HepG2 (cell line): ENCODE data around the gene KXD1. TPM values are rescaled to one million over a fixed set of nuclear protein-coding genes. Genes with fewer than 3 reads are reported as not detected.

Source experiments
- CBFB ChIP-seq: sonication (generic); formaldehyde crosslinking; IDR thresholded peaks from 2 replicates; pipeline ENCODE4 v1.4.0; 2020; ENCODE audit warnings: missing genetic modification reagents
- CHD2 ChIP-seq: IDR thresholded peaks from 2 replicates; pipeline ENCODE4 v1.6.1; 2011; ENCODE audit warnings: low read depth, low read length, improper control_type of control experiment
- CHD4 ChIP-seq: fragments of 200-600 bp; sonication (generic); IDR thresholded peaks from 2 replicates; pipeline ENCODE4 v1.7.0; 2017; ENCODE audit warnings: mild to moderate bottlenecking, low read length, borderline replicate concordance
- DMAP1 ChIP-seq: IDR thresholded peaks from 2 replicates; pipeline ENCODE4 v1.6.1; 2016
- ELF4 ChIP-seq: sonication (generic); formaldehyde crosslinking; IDR thresholded peaks from 2 replicates; pipeline ENCODE4 v1.5.0; 2020; ENCODE audit warnings: missing genetic modification reagents, mild to moderate bottlenecking, moderate library complexity, borderline replicate concordance
- FOSL2 ChIP-seq: sonication (generic); formaldehyde crosslinking; IDR thresholded peaks from 2 replicates; pipeline ENCODE4 v1.4.0; 2020; ENCODE audit warnings: missing genetic modification reagents
- GZF1 ChIP-seq: sonication (generic); formaldehyde crosslinking; IDR thresholded peaks from 2 replicates; pipeline ENCODE4 v1.5.1; 2020; ENCODE audit warnings: mild to moderate bottlenecking, missing genetic modification reagents
- HCFC1 ChIP-seq: fragments of 150-350 bp; IDR thresholded peaks from 2 replicates; pipeline ENCODE4 v1.6.1; 2014; ENCODE audit warnings: low read depth, low read length
- HOXA3 ChIP-seq: sonication (generic); formaldehyde crosslinking; IDR thresholded peaks from 2 replicates; pipeline ENCODE4 v1.5.0; 2020; ENCODE audit warnings: missing genetic modification reagents
- KAT7 ChIP-seq: IDR thresholded peaks from 2 replicates; pipeline ENCODE4 v1.6.1; 2018; ENCODE audit warnings: borderline replicate concordance, missing compliant biosample characterization
- NFYB ChIP-seq: sonication (generic); formaldehyde crosslinking; IDR thresholded peaks from 2 replicates; pipeline ENCODE4 v1.4.0; 2020; ENCODE audit warnings: missing genetic modification reagents
- PHB2 ChIP-seq: fragments of 450-650 bp; IDR thresholded peaks from 2 replicates; pipeline ENCODE4 v1.6.1; 2018; ENCODE audit not compliant: partially characterized antibody
- RBAK ChIP-seq: sonication (generic); formaldehyde crosslinking; IDR thresholded peaks from 2 replicates; pipeline ENCODE4 v1.5.1; 2020; ENCODE audit warnings: mild to moderate bottlenecking, missing genetic modification reagents
- SKI ChIP-seq: fragments of 450-650 bp; IDR thresholded peaks from one replicate; pipeline ENCODE4 v1.6.1; 2018; ENCODE audit warnings: mild to moderate bottlenecking; ENCODE audit not compliant: partially characterized antibody
- TSC22D2 ChIP-seq: sonication (generic); formaldehyde crosslinking; IDR thresholded peaks from 2 replicates; pipeline ENCODE4 v1.5.1; 2020; ENCODE audit warnings: missing genetic modification reagents, mild to moderate bottlenecking, borderline replicate concordance
- ZNF10 ChIP-seq: sonication (generic); formaldehyde crosslinking; IDR thresholded peaks from 2 replicates; pipeline ENCODE4 v1.4.0; 2020; ENCODE audit warnings: mild to moderate bottlenecking, low read depth, missing genetic modification reagents, borderline replicate concordance
- ZNF431 ChIP-seq: sonication (generic); formaldehyde crosslinking; IDR thresholded peaks from 2 replicates; pipeline ENCODE4 v1.9.0; 2022; ENCODE audit warnings: missing genetic modification reagents, low read depth, mild to moderate bottlenecking, borderline replicate concordance
- ZNF446 ChIP-seq: sonication (generic); formaldehyde crosslinking; IDR thresholded peaks from 2 replicates; pipeline ENCODE4 v1.5.0; 2020; ENCODE audit warnings: mild to moderate bottlenecking, missing genetic modification reagents
- ZNF768 ChIP-seq: sonication (generic); formaldehyde crosslinking; IDR thresholded peaks from 2 replicates; pipeline ENCODE4 v1.4.0; 2020; ENCODE audit warnings: missing genetic modification reagents
- ZNF879 ChIP-seq: sonication (generic); formaldehyde crosslinking; IDR thresholded peaks from 2 replicates; pipeline ENCODE4 v1.8.1; 2023; ENCODE audit warnings: missing genetic modification reagents
- polyA plus RNA-seq, 8 experiments: library from polyadenylated mRNA; depleted of rRNA in 3 of 8; stranded (reverse) in 7 of 8; unstranded in 1 of 8; fragments of >200 nt; fragmentation: Illumina TruSeq in 4 of 8; extraction: Trizol in 4 of 8; gene quantifications; 2 replicates each; pipeline versions ENCODE4 v1.2.1 to v1.2.3, GENCODE V29; 2011 to 2016; ENCODE audit warnings: low read depth in 4 of 8, missing spikeins in 1 of 8, mixed read lengths in 1 of 8; ENCODE audit not compliant: insufficient read depth in 1 of 8
- total RNA-seq, 5 experiments: library from RNA; depleted of rRNA; stranded (reverse); fragments of >200 nt; fragmentation: Illumina TruSeq; extraction: Trizol; gene quantifications; 2 replicates each; pipeline ENCODE4 v1.2.3, GENCODE V29; 2016; ENCODE audit warnings: low read depth in 1 of 5
- TF ChIP-seq, protein P1 (sequence below): sonication (generic); formaldehyde crosslinking; IDR thresholded peaks from 2 replicates; pipeline ENCODE4 v1.4.0; 2020; ENCODE audit warnings: missing genetic modification reagents
- TF ChIP-seq, protein P2 (sequence below): sonication (generic); formaldehyde crosslinking; IDR thresholded peaks from 2 replicates; pipeline ENCODE4 v1.4.0; 2020; ENCODE audit warnings: missing genetic modification reagents
- TF ChIP-seq, protein P3 (sequence below): sonication (generic); formaldehyde crosslinking; IDR thresholded peaks from 2 replicates; pipeline ENCODE4 v1.4.0; 2020; ENCODE audit warnings: missing genetic modification reagents
- TF ChIP-seq, protein P4 (sequence below): sonication (generic); formaldehyde crosslinking; IDR thresholded peaks from 2 replicates; pipeline ENCODE4 v1.4.0; 2020; ENCODE audit warnings: missing genetic modification reagents, borderline replicate concordance

KXD1 gene
- total and polyA plus RNA-seq, 2 of the 13 experiments (the other 11 are each of a cell fraction or from before 2014, with no cell fraction given), result 44.6 to 143 TPM

DNA sequence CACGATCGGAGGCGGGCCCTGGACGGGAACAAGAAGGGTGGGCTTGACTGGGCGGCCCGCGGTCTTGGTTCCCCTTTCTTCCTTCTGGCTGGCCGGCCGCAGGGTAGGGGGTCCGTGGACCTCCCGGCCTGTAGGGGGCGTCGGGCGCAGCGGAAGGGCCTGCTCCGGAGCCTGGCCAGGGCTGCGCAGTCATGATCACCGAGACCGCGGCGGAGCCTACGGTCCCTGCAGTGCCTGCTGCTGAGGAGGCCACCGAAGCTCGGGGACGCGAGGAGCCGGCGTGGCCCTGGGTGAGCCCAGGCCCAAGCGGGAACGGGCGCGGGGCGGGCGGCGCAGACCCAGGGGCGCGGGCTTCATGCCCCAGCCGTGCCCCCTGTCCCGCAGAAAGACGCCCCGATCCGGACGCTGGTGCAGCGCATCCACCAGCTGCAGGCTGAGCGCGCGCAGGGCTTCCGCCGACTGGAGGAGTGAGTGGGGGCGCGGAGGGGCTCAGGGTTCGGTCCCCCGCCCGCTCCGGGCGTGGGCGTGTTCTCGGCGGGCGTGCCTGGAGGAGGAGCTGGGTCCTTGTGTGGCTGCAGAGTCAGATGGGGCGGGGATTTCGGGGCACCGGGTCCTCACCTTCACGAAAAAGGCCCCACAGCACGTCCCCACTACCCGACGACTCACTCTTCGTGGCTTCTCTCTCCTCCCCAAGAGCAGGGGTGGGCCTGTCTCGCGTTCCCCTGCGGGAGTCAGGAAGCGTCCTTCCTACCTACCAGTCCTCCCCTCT lies 31.1 kb downstream of the KXD1 start, which contains the start of gene REX1BD (continued):
- TF ChIP-seq, protein P1, sequence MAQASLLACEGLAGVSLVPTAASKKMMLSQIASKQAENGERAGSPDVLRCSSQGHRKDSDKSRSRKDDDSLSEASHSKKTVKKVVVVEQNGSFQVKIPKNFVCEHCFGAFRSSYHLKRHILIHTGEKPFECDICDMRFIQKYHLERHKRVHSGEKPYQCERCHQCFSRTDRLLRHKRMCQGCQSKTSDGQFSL (CRISPR knock-in tag), result 0 out of 2 replicates have a peak, but pooled peaks have one; percentile 31
- TF ChIP-seq, protein P2, sequence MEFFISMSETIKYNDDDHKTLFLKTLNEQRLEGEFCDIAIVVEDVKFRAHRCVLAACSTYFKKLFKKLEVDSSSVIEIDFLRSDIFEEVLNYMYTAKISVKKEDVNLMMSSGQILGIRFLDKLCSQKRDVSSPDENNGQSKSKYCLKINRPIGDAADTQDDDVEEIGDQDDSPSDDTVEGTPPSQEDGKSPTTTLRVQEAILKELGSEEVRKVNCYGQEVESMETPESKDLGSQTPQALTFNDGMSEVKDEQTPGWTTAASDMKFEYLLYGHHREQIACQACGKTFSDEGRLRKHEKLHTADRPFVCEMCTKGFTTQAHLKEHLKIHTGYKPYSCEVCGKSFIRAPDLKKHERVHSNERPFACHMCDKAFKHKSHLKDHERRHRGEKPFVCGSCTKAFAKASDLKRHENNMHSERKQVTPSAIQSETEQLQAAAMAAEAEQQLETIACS (CRISPR knock-in tag), result no peak; the same call in none of the 2 replicates
- TF ChIP-seq KAT7 (peak; percentile 96; the same call in 1 of the 2 replicates), TSC22D2 (CRISPR knock-in tag) (peak; percentile 70; the same call in 1 of the 2 replicates), PHB2 (no peak), SKI (peak; percentile 40), HCFC1 (no peak), ELF4 (no peak), RBAK (peak; percentile 6; the same call in 1 of the 2 replicates), ZNF10 (CRISPR knock-in tag) (no peak), CHD2 (no peak), NFYB (0 out of 2 replicates have a peak, but pooled peaks have one; percentile 10), DMAP1 (CRISPR knock-in tag) (peak; percentile 20; the same call in 1 of the 2 replicates), FOSL2 (peak; percentile 53; the same call in 1 of the 2 replicates), CHD4 (no peak), ZNF879 (peak; percentile 52; the same call in 1 of the 2 replicates), HOXA3 (CRISPR knock-in tag) (peak; percentile 88), ZNF431 (peak; percentile 68), CBFB (CRISPR knock-in tag) (peak; percentile 86; the same call in 1 of the 2 replicates), ZNF768 (CRISPR knock-in tag) (peak; percentile 95), GZF1 (CRISPR knock-in tag) (no peak; the same call in none of the 2 replicates), ZNF446 (CRISPR knock-in tag) (no peak; the same call in 1 of the 2 replicates)
- TF ChIP-seq, protein P3, sequence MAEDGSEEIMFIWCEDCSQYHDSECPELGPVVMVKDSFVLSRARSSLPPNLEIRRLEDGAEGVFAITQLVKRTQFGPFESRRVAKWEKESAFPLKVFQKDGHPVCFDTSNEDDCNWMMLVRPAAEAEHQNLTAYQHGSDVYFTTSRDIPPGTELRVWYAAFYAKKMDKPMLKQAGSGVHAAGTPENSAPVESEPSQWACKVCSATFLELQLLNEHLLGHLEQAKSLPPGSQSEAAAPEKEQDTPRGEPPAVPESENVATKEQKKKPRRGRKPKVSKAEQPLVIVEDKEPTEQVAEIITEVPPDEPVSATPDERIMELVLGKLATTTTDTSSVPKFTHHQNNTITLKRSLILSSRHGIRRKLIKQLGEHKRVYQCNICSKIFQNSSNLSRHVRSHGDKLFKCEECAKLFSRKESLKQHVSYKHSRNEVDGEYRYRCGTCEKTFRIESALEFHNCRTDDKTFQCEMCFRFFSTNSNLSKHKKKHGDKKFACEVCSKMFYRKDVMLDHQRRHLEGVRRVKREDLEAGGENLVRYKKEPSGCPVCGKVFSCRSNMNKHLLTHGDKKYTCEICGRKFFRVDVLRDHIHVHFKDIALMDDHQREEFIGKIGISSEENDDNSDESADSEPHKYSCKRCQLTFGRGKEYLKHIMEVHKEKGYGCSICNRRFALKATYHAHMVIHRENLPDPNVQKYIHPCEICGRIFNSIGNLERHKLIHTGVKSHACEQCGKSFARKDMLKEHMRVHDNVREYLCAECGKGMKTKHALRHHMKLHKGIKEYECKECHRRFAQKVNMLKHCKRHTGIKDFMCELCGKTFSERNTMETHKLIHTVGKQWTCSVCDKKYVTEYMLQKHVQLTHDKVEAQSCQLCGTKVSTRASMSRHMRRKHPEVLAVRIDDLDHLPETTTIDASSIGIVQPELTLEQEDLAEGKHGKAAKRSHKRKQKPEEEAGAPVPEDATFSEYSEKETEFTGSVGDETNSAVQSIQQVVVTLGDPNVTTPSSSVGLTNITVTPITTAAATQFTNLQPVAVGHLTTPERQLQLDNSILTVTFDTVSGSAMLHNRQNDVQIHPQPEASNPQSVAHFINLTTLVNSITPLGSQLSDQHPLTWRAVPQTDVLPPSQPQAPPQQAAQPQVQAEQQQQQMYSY, result peak; percentile 2; the same call in 1 of the 2 replicates
- TF ChIP-seq, protein P4, sequence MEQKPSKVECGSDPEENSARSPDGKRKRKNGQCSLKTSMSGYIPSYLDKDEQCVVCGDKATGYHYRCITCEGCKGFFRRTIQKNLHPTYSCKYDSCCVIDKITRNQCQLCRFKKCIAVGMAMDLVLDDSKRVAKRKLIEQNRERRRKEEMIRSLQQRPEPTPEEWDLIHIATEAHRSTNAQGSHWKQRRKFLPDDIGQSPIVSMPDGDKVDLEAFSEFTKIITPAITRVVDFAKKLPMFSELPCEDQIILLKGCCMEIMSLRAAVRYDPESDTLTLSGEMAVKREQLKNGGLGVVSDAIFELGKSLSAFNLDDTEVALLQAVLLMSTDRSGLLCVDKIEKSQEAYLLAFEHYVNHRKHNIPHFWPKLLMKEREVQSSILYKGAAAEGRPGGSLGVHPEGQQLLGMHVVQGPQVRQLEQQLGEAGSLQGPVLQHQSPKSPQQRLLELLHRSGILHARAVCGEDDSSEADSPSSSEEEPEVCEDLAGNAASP (CRISPR knock-in tag), result peak; percentile 80; the same call in 1 of the 2 replicates
